Endothelial cell (in vitro differentiated cells): ENCODE measurements around the gene ETV3. TPM values are rescaled to one million over a fixed set of nuclear protein-coding genes. Genes with fewer than 3 reads are reported as not detected.

Source experiments
- DNase-seq: peaks from one replicate; pipeline ENCODE4 v3.0.0; 2021; ENCODE audit warnings: low spot score
- H3K27ac Mint-ChIP-seq: one replicate; pipeline ENCODE4 v1.8.0; 2021; ENCODE audit warnings: mixed read lengths, inconsistent platforms; ENCODE audit not compliant: unreplicated experiment
- H3K27me3 Mint-ChIP-seq: one replicate; pipeline ENCODE4 v1.8.0; 2021; ENCODE audit warnings: mild to moderate bottlenecking, moderate library complexity, mixed read lengths, inconsistent platforms; ENCODE audit not compliant: unreplicated experiment
- H3K36me3 Mint-ChIP-seq: one replicate; pipeline ENCODE4 v1.8.0; 2021; ENCODE audit warnings: mild to moderate bottlenecking, low read depth, mixed read lengths, inconsistent platforms; ENCODE audit not compliant: unreplicated experiment
- H3K4me1 Mint-ChIP-seq: one replicate; pipeline ENCODE4 v1.8.0; 2021; ENCODE audit warnings: mild to moderate bottlenecking, mixed read lengths, inconsistent platforms; ENCODE audit not compliant: unreplicated experiment
- H3K4me3 Mint-ChIP-seq: one replicate; pipeline ENCODE4 v1.8.0; 2021; ENCODE audit warnings: mild to moderate bottlenecking, mixed read lengths, inconsistent platforms; ENCODE audit not compliant: unreplicated experiment
- H3K9me3 Mint-ChIP-seq: one replicate; pipeline ENCODE4 v1.8.0; 2021; ENCODE audit warnings: mixed read lengths, inconsistent platforms; ENCODE audit not compliant: unreplicated experiment
- total RNA-seq: library from RNA; stranded (reverse); fragmentation: NEBNext Ultra II Directional; extraction: Animal tissue kit (Norgen Biotek cat#: 25700); gene quantifications from one replicate; pipeline ENCODE4 v1.2.1, GENCODE V29; 2021; ENCODE audit not compliant: unreplicated experiment
- TF ChIP-seq, protein P1 (sequence below): fragments of 200-600 bp; sonication (generic); IDR thresholded peaks from one replicate; pipeline ENCODE4 v1.5.0; 2021; ENCODE audit warnings: antibody characterized with exemption; ENCODE audit not compliant: unreplicated experiment

The ETV3 gene
- total RNA-seq, 1 donor from 2014 or later: 52.3 TPM

DNA sequence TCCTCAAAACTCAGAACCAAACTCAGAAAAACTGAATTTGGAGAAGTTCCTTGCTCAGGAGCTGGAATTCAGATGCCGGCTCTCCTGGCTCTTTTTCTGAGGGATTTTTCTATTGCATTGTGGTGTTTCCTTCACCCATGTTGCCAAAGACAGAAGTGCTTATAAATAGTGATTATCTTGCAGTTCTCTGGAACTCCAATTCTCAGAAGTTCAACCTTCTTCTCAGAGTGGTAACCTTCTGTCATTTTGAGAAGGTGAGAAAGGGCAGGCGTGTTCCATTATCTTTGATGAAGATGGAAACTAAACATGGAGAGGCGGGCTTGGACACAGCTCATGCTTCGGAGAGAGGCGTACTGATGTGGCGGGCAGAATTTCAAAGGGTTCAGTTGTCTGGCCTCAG is 12.4 kb upstream of the ETV3 start:
- TF ChIP-seq, protein P1, sequence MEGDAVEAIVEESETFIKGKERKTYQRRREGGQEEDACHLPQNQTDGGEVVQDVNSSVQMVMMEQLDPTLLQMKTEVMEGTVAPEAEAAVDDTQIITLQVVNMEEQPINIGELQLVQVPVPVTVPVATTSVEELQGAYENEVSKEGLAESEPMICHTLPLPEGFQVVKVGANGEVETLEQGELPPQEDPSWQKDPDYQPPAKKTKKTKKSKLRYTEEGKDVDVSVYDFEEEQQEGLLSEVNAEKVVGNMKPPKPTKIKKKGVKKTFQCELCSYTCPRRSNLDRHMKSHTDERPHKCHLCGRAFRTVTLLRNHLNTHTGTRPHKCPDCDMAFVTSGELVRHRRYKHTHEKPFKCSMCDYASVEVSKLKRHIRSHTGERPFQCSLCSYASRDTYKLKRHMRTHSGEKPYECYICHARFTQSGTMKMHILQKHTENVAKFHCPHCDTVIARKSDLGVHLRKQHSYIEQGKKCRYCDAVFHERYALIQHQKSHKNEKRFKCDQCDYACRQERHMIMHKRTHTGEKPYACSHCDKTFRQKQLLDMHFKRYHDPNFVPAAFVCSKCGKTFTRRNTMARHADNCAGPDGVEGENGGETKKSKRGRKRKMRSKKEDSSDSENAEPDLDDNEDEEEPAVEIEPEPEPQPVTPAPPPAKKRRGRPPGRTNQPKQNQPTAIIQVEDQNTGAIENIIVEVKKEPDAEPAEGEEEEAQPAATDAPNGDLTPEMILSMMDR: no peak
- H3K36me3 Mint-ChIP-seq: no peaks in the 10 kb centered on the region
- no peaks in the 10 kb centered on the region for H3K9me3 Mint-ChIP-seq
- peaks cover 5% of the 10 kb centered on the region for H3K27me3 Mint-ChIP-seq
- H3K4me1 Mint-ChIP-seq: peaks cover 9% of the 10 kb centered on the region
- no peak overlapping the region for H3K27ac Mint-ChIP-seq
- H3K4me3 Mint-ChIP-seq: no peak overlapping the region
- DNase-seq: no peak

DNA sequence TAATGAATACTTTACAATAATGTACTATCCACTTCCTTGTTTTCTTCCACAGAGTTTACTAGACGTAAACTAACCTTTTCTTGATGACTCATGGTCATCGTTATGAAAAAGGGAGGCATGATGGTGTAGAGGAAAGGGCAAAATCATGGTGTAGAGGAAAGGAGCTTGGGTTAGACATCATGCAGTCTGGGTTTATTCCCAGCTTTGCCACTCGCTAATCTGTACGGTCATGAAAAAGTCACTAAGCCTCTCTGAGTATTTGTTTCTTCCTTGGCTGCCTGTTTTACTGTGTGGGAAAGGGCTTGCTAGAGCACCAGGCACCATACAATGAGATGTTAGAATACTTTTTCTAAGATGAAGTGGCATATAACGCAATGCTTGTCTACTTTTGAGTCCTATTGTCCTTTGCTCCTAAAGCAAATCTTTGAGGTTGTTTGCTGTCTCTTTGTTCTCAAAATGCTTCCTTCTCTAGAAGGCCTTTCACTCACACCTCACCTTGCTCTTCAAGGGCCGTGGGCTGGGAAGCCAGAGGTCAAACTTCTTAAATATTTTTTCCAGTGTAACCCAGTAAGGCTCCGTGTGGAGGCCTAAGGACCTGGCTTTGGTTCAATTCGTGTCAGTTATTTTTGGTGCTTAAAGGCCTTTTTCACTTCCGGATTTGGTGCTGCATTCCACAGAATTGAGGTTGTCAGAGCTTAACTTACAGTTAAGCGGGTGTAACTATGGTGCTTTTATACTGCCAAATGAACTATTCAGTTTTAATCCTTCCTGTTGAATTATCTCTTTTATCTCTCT is 9.9 kb upstream of the ETV3 start:
- no peak for DNase-seq
- Mint-ChIP-seq H3K36me3 (no peaks in the 10 kb centered on the region), H3K4me3 (no peak overlapping the region), H3K27ac (no peak overlapping the region), H3K27me3 (no peaks in the 10 kb centered on the region), H3K4me1 (no peaks in the 10 kb centered on the region), H3K9me3 (no peaks in the 10 kb centered on the region)
- TF ChIP-seq, protein P1: no peak

DNA sequence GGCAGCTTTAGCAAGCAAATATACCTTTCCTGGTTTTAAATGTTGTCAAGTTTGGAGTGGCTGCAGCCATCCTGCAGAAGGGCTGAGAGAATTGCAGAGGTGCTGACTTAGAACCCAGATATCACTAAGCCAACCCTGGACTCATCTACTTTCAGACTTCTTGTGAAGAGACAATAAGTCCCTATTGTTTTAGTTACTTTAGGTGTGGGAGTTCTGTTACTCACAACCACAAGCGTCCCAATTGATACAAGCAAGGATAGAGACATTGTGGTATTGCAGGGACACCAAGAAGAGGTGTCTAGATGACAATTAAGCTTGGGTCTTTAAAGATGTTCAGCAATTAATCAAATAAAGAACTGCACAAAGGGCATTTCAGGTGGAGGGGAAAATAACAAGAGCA is 8.8 kb upstream of the ETV3 start:
- TF ChIP-seq, protein P1: no peak
- Mint-ChIP-seq H3K27ac (no peak overlapping the region), H3K4me1 (no peaks in the 10 kb centered on the region), H3K27me3 (no peaks in the 10 kb centered on the region), H3K36me3 (no peaks in the 10 kb centered on the region), H3K4me3 (no peak overlapping the region), H3K9me3 (no peaks in the 10 kb centered on the region)
- DNase-seq: no peak

DNA sequence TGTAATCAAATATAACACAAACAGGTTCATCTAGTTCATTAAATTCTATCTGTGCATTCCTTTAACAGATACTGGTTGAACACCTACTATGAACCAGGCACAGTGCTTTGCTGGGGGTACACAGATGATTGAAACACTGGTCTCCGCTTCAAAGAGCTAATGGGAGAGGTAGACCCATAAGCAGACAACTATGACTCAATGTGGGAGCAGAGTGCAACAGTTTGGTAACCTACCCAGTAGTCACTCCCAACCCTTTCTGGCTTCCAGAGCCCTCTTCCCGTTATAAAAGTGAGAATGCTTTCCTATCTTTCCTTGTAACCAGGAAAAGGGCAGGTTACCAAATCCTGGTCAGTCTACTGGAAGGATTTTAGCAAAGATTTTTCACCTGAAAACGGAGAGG is 8.0 kb upstream of the ETV3 start:
- no peak for DNase-seq

DNA sequence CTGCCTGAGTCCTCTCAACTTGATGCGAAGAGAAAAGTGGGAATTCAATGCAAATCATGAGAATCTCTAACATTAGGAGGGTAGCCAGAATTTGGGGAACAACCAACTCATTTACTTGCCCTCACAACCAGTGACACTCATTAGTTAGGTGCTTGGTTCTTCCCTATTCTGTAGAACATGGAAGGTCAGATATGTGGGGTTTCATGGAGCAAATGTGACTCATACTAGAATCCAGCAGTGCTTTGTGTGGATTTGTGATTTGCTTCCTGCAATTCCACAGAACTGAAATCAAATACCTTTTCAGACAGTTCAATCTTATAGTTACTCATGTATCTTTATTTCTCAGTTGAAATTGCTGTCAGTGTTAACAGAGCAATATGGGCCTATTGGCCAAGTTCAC is 6.9 kb upstream of the ETV3 start:
- no peaks in the 10 kb centered on the region for H3K36me3 Mint-ChIP-seq
- no peak overlapping the region for H3K27ac Mint-ChIP-seq
- TF ChIP-seq, protein P1: no peak
- H3K4me1 Mint-ChIP-seq: no peaks in the 10 kb centered on the region
- DNase-seq: no peak
- H3K9me3 Mint-ChIP-seq: no peaks in the 10 kb centered on the region
- H3K4me3 Mint-ChIP-seq: no peak overlapping the region
- H3K27me3 Mint-ChIP-seq: no peaks in the 10 kb centered on the region

More for the DNA sequence above, 8.0 kb upstream of the ETV3 start:
- Mint-ChIP-seq H3K4me3 (no peak overlapping the region), H3K9me3 (no peaks in the 10 kb centered on the region), H3K27me3 (no peaks in the 10 kb centered on the region), H3K4me1 (no peaks in the 10 kb centered on the region), H3K36me3 (no peaks in the 10 kb centered on the region), H3K27ac (no peak overlapping the region)
- TF ChIP-seq, protein P1: no peak
